DND-41 (cell line): ENCODE measurements around the gene HOXA4.

Source experiments
- ATAC-seq: fragments of 200-7000 bp; cut with Tn5 transposase; 3 replicates; pipeline ENCODE4 v1.9.1; 2021; ENCODE audit warnings: low read depth; ENCODE audit not compliant: insufficient read depth
- DNase-seq: peaks from one replicate; pipeline ENCODE4 v3.0.0-alpha.2; 2020
- H2AFZ ChIP-seq: 2 replicates; pipeline ENCODE4 v1.6.0; 2012; ENCODE audit warnings: low read depth, low read length
- H3K27ac ChIP-seq: 2 replicates; pipeline ENCODE4 v1.5.1; 2012; ENCODE audit warnings: low read length, inconsistent platforms
- H3K27me3 ChIP-seq: fragments of 200-600 bp; sonication (generic); 2 replicates; pipeline ENCODE4 v1.6.0; 2012; ENCODE audit warnings: low read length, mild to moderate bottlenecking, inconsistent platforms; ENCODE audit not compliant: insufficient read depth, poor library complexity
- H3K36me3 ChIP-seq: 2 replicates; pipeline ENCODE4 v1.5.1; 2012; ENCODE audit warnings: low read length, inconsistent platforms; ENCODE audit not compliant: insufficient read depth
- H3K4me1 ChIP-seq: 2 replicates; pipeline ENCODE4 v1.5.1; 2012; ENCODE audit warnings: mild to moderate bottlenecking, low read length; ENCODE audit not compliant: insufficient read depth
- H3K4me2 ChIP-seq: 2 replicates; pipeline ENCODE4 v1.6.0; 2012; ENCODE audit warnings: mild to moderate bottlenecking, moderate library complexity, low read length, inconsistent platforms; ENCODE audit not compliant: insufficient read depth
- H3K4me3 ChIP-seq, 2 experiments: fragments of 200-600 bp in 1 of 2; shearing (Covaris generic) in 1 of 2; 2 replicates each; pipeline ENCODE4 v1.5.1; 2012 to 2016; ENCODE audit warnings: inconsistent platforms in 2 of 2, low read length in 2 of 2, mild to moderate bottlenecking in 2 of 2, low read depth in 1 of 2, moderate library complexity in 1 of 2
- H3K79me2 ChIP-seq: 2 replicates; pipeline ENCODE4 v1.6.0; 2012; ENCODE audit warnings: low read length, inconsistent platforms; ENCODE audit not compliant: insufficient read depth
- H3K9ac ChIP-seq: 2 replicates; pipeline ENCODE4 v1.6.0; 2012; ENCODE audit warnings: low read depth, mild to moderate bottlenecking, inconsistent platforms, low read length, moderate library complexity
- H3K9me3 ChIP-seq: 2 replicates; pipeline ENCODE4 v1.5.1; 2012; ENCODE audit warnings: low read length, moderate library complexity, mild to moderate bottlenecking, inconsistent platforms; ENCODE audit not compliant: insufficient read depth, severe bottlenecking
- H4K20me1 ChIP-seq: 2 replicates; pipeline ENCODE4 v1.6.0; 2012; ENCODE audit warnings: low read length; ENCODE audit not compliant: insufficient read depth
- EZH2 ChIP-seq: IDR thresholded peaks from 3 replicates; pipeline ENCODE4 v1.6.1; 2012; ENCODE audit warnings: borderline replicate concordance, low read depth, mild to moderate bottlenecking, moderate library complexity, low read length, inconsistent platforms; ENCODE audit not compliant: severe bottlenecking
- TF ChIP-seq, protein P1 (sequence below): IDR thresholded peaks from 2 replicates; pipeline ENCODE4 v1.5.1; 2012; ENCODE audit warnings: borderline replicate concordance, low read length, moderate library complexity, mild to moderate bottlenecking; ENCODE audit not compliant: poor library complexity, severe bottlenecking; ENCODE audit errors: extremely low read depth

HOXA4 gene

GRCh38 chr7:27167916-27168264, 37.3 kb upstream of the HOXA4 start:
- TF ChIP-seq, protein P1, sequence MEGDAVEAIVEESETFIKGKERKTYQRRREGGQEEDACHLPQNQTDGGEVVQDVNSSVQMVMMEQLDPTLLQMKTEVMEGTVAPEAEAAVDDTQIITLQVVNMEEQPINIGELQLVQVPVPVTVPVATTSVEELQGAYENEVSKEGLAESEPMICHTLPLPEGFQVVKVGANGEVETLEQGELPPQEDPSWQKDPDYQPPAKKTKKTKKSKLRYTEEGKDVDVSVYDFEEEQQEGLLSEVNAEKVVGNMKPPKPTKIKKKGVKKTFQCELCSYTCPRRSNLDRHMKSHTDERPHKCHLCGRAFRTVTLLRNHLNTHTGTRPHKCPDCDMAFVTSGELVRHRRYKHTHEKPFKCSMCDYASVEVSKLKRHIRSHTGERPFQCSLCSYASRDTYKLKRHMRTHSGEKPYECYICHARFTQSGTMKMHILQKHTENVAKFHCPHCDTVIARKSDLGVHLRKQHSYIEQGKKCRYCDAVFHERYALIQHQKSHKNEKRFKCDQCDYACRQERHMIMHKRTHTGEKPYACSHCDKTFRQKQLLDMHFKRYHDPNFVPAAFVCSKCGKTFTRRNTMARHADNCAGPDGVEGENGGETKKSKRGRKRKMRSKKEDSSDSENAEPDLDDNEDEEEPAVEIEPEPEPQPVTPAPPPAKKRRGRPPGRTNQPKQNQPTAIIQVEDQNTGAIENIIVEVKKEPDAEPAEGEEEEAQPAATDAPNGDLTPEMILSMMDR, result no peak
- TF ChIP-seq EZH2, result no peak
- no peak overlapping the region for H3K4me3 ChIP-seq
- no peak for ATAC-seq
- no peaks in the 10 kb centered on the region for H3K9me3 ChIP-seq
- DNase-seq, result no peak
- H3K9ac ChIP-seq, result no peak overlapping the region
- no peaks in the 10 kb centered on the region for H3K4me1 ChIP-seq
- no peak overlapping the region for H2AFZ ChIP-seq
- no peak overlapping the region for H3K27ac ChIP-seq
- no peaks in the 10 kb centered on the region for H3K36me3 ChIP-seq
- peaks cover 7% of the 10 kb centered on the region for H3K27me3 ChIP-seq
- no peaks in the 10 kb centered on the region for H4K20me1 ChIP-seq
- H3K4me2 ChIP-seq, result no peak overlapping the region
- no peaks in the 10 kb centered on the region for H3K79me2 ChIP-seq

DNA sequence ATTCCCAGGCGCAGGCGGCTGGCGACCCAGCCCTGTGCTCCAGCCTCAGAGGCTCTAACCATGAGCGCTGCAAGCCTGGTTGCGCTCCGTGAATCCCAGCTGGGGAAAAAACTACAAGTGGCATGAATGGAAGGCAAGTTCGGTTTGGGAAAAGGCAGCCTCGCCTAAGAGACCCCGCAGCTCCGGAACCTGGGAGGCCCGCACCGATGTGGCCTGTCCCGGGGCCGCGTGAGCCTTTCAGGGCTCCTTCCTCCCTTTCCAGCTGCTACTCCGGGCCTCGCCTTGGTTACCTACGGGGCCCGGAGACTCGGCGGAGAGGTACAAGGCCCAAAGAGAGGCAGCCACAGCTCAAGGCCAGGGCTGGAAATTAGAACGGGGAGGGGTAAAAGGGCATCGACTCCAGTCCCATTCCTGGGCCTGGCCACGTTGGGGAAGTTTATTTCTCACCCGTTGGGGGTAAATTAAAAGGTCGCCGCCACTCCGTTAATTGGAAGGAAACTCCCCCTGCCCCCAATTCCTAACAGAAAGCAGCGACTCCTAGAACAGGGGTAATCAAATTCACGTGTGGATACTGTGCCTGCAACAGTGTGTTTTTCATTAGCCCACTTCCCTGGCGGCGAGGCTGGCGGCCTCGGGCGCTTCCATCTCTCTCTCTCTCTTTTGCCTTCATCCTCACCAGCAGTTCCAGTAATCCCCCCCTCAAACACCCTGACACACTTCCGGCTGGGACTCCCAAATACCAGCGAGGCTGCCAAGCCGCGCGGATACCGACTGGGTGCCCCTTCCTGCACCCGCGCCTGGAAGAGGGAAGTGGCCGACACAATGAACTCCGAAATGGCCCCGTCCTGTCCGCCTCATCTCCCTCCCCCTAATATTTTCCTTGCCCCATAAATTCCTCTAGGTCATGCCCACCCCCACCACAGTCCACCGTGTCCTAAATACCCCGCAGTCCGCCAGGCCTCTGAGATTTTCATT, 36.3 kb upstream of the HOXA4 start:
- TF ChIP-seq, protein P1, result no peak
- TF ChIP-seq EZH2, result no peak
- ATAC-seq (no peak), DNase-seq (no peak)
- H3K4me1 ChIP-seq, result no peaks in the 10 kb centered on the region
- no peak overlapping the region for H2AFZ ChIP-seq
- H3K79me2 ChIP-seq, result no peaks in the 10 kb centered on the region
- H4K20me1 ChIP-seq, result no peaks in the 10 kb centered on the region
- H3K9ac ChIP-seq, result no peak overlapping the region
- H3K4me2 ChIP-seq, result no peak overlapping the region
- peaks cover 7% of the 10 kb centered on the region for H3K27me3 ChIP-seq
- no peaks in the 10 kb centered on the region for H3K9me3 ChIP-seq
- H3K36me3 ChIP-seq, result no peaks in the 10 kb centered on the region
- H3K4me3 ChIP-seq, result no peak overlapping the region
- H3K27ac ChIP-seq, result no peak overlapping the region

DNA sequence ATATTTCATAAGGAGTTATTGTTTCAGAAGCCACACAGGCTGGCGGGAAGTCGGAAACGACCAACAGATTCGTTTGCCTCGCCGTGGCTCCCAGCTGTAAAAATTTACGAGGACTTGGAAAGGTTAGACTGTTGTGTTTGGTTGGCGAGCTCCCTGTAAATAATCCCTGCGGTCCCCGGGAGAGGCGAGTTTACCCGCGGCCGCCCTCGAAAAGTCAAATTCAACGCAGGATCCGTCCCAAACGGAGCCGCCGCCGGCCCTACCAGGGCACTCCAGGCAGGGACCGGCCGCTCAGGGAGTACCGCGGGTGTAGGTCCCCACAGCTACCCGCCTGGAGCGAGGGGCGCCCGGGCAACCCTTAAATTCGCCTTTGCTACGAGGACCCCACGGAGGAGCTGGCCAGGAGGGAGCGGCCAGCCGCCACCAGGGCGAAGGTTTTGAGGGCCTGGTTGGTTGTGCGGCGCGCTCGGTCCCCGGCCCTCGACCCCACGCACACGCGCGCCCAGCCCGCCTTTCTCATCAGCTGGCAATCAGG, 35.5 kb upstream of the HOXA4 start:
- Histone ChIP-seq H3K4me3 (no peak overlapping the region), H4K20me1 (no peaks in the 10 kb centered on the region), H3K9me3 (no peaks in the 10 kb centered on the region), H3K9ac (no peak overlapping the region), H2AFZ (no peak overlapping the region), H3K27ac (no peak overlapping the region), H3K4me2 (no peak overlapping the region), H3K79me2 (no peaks in the 10 kb centered on the region), H3K27me3 (peaks cover under 1% of the 10 kb centered on the region), H3K4me1 (peaks cover 3% of the 10 kb centered on the region), H3K36me3 (no peaks in the 10 kb centered on the region)
- no peak for TF ChIP-seq EZH2
- TF ChIP-seq, protein P1, result no peak
- DNase-seq (no peak), ATAC-seq (no peak)
